ENCODE data around the gene AHI1. TPM values are rescaled to one million over a fixed set of nuclear protein-coding genes. Genes with fewer than 3 reads are reported as not detected.

AHI1 gene
- total and polyA plus RNA-seq, 2 of the 13 experiments (the other 11 are each of a cell fraction or from before 2014, with no cell fraction given) = 7.2 to 18.6 TPM

- TF ChIP-seq ZNF850 (CRISPR knock-in tag; conservative IDR thresholded peaks at IDR 0.05) (no peak), CHD2 (IDR thresholded peaks at IDR 0.05; ENCODE audit: low read depth, low read length) (no peak), PRMT3 (CRISPR knock-in tag; IDR thresholded peaks at IDR 0.05; ENCODE audit: borderline replicate concordance, low read depth) (no peak), CBX5 (CRISPR knock-in tag; IDR thresholded peaks at IDR 0.05; ENCODE audit: borderline replicate concordance) (no peak), JARID2 (CRISPR knock-in tag; IDR thresholded peaks at IDR 0.05; ENCODE audit: insufficient replicate concordance) (no peak)
- TF ChIP-seq, protein P1, sequence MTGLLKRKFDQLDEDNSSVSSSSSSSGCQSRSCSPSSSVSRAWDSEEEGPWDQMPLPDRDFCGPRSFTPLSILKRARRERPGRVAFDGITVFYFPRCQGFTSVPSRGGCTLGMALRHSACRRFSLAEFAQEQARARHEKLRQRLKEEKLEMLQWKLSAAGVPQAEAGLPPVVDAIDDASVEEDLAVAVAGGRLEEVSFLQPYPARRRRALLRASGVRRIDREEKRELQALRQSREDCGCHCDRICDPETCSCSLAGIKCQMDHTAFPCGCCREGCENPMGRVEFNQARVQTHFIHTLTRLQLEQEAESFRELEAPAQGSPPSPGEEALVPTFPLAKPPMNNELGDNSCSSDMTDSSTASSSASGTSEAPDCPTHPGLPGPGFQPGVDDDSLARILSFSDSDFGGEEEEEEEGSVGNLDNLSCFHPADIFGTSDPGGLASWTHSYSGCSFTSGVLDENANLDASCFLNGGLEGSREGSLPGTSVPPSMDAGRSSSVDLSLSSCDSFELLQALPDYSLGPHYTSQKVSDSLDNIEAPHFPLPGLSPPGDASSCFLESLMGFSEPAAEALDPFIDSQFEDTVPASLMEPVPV (CRISPR knock-in tag; IDR thresholded peaks at IDR 0.05) = no peak
Measured at GRCh38 chr6:135519348-135519747, 21.8 kb upstream of the AHI1 start (continued).

GRCh38 chr6:135517527-135517926 lies 20.0 kb upstream of the AHI1 start:
- POLR2A ChIA-PET = no interaction called here
- 65% methylated on average over 2 of the region's 2 CpGs for WGBS (ENCODE audit: low lambda C conversion rate)
- Histone ChIP-seq H3K4me1 (ENCODE audit: insufficient read depth, low read length) (no peaks in the 10 kb centered on the region), H3K27me3 (ENCODE audit: control insufficient read depth in 1 of 2, insufficient read depth in 2 of 2, low read length in 2 of 2) (no peaks in the 10 kb centered on the region), H3K9me3 (ENCODE audit: low read length) (no peaks in the 10 kb centered on the region), H3K27ac (ENCODE audit: extremely low read length, insufficient read depth, low read length) (no peak overlapping the region), H3K36me3 (replicated peaks in 1 of 2; ENCODE audit: control insufficient read depth in 1 of 2, insufficient read depth in 2 of 2, low read length in 2 of 2) (no peaks in the 10 kb centered on the region), H3K79me2 (ENCODE audit: insufficient read depth, low read length) (no peaks in the 10 kb centered on the region), H2AFZ (ENCODE audit: low read length) (no peak overlapping the region), H3K4me2 (ENCODE audit: low read depth, low read length) (no peak overlapping the region), H3K9ac (ENCODE audit: insufficient read depth, low read depth, low read length) (no peak overlapping the region), H4K20me1 (ENCODE audit: insufficient read depth, low read length) (no peaks in the 10 kb centered on the region), H3K4me3 (replicated peaks in 1 of 3; ENCODE audit: insufficient read depth in 1 of 3, low read depth in 2 of 3, low read length in 3 of 3) (no peak overlapping the region)
- intact Hi-C loops (cut with micrococcal nuclease; ENCODE audit: unreplicated experiment) (no loop called here), in situ Hi-C loops (cut with HindIII; ENCODE audit: extremely low pct_ligation_motif_present, low pct_unique_long_range_greater_than_20kb) (no loop called here)
- FAIRE-seq (no peak), DNase-seq (ENCODE audit: low spot score) (no peak), ATAC-seq (no peak)
- no TSS peak for BruUV-seq (replicated peaks)
- CTCF ChIA-PET (ENCODE audit: low intra/inter-chr PET ratio, low total read pairs) = no interaction called here
- peak; percentile 7 to 45; a peak in 2 of 4 replicates for TF ChIP-seq MAFK (conservative IDR thresholded peaks at IDR 0.05 in 1 of 2, IDR thresholded peaks at IDR 0.05 in 1 of 2; ENCODE audit: low read length in 2 of 2)
- TF ChIP-seq SETDB1 (CRISPR knock-in tag; IDR thresholded peaks at IDR 0.05; ENCODE audit: borderline replicate concordance) = no peak
